ENCODE results near the gene PSMD10. TPM values are rescaled to one million over a fixed set of nuclear protein-coding genes. Genes with fewer than 3 reads are reported as not detected.

PSMD10 gene
- total RNA-seq, 1 donor from 2014 or later = 156 TPM

DNA sequence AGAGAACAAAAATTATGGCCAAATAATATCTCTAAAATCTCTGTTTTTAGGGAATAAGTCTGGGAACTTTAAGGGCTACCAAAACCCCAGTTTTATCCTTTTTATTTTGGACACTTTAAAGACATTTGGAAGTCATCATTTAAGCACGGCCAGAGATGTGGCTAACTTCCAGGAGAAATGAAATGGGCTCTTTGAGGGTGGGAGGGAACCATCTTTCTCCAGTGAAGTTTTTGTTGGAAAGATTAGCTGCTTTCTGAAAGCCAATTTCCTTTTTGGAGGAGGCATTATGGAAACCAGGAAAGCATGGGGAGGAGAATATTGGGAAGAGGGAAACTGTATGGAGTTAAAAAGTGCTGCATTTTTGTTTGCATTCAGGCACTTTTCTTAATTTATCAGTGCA, 41.7 kb downstream of the PSMD10 start:
- Histone ChIP-seq H3K9me3 (ENCODE audit: low read depth) (no peaks in the 10 kb centered on the region), H3K27me3 (no peaks in the 10 kb centered on the region), H3K9ac (no peak overlapping the region), H3K4me2 (no peak overlapping the region), H3K4me3 (no peak overlapping the region), H4K20me1 (ENCODE audit: low read depth) (no peaks in the 10 kb centered on the region), H3F3A (ENCODE audit: low read depth) (no peaks in the 10 kb centered on the region), H3K79me2 (ENCODE audit: low read depth) (no peaks in the 10 kb centered on the region), H2AFZ (replicated peaks) (peak overlapping the region; percentile 10), H3K27ac (no peak overlapping the region), H3K4me1 (no peaks in the 10 kb centered on the region), H3K36me3 (no peaks in the 10 kb centered on the region)
- DNase-seq (ENCODE audit: low spot score) = no peak
- no peak overlapping the region for H3K4me3 Mint-ChIP-seq
- TF ChIP-seq EZH2phosphoT487 (IDR thresholded peaks at IDR 0.05) = no peak
- TF ChIP-seq, protein P1, sequence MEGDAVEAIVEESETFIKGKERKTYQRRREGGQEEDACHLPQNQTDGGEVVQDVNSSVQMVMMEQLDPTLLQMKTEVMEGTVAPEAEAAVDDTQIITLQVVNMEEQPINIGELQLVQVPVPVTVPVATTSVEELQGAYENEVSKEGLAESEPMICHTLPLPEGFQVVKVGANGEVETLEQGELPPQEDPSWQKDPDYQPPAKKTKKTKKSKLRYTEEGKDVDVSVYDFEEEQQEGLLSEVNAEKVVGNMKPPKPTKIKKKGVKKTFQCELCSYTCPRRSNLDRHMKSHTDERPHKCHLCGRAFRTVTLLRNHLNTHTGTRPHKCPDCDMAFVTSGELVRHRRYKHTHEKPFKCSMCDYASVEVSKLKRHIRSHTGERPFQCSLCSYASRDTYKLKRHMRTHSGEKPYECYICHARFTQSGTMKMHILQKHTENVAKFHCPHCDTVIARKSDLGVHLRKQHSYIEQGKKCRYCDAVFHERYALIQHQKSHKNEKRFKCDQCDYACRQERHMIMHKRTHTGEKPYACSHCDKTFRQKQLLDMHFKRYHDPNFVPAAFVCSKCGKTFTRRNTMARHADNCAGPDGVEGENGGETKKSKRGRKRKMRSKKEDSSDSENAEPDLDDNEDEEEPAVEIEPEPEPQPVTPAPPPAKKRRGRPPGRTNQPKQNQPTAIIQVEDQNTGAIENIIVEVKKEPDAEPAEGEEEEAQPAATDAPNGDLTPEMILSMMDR (IDR thresholded peaks at IDR 0.05) = no peak
- no peak for TF ChIP-seq EZH2 (IDR thresholded peaks at IDR 0.05)
- H3K4me1 Mint-ChIP-seq = peaks cover 3% of the 10 kb centered on the region
- no peaks in the 10 kb centered on the region for H3K9me3 Mint-ChIP-seq
- no peak overlapping the region for H3K27ac Mint-ChIP-seq
- no peaks in the 10 kb centered on the region for H3K27me3 Mint-ChIP-seq (ENCODE audit: insufficient read depth, low read depth)
- no peaks in the 10 kb centered on the region for H3K36me3 Mint-ChIP-seq

DNA sequence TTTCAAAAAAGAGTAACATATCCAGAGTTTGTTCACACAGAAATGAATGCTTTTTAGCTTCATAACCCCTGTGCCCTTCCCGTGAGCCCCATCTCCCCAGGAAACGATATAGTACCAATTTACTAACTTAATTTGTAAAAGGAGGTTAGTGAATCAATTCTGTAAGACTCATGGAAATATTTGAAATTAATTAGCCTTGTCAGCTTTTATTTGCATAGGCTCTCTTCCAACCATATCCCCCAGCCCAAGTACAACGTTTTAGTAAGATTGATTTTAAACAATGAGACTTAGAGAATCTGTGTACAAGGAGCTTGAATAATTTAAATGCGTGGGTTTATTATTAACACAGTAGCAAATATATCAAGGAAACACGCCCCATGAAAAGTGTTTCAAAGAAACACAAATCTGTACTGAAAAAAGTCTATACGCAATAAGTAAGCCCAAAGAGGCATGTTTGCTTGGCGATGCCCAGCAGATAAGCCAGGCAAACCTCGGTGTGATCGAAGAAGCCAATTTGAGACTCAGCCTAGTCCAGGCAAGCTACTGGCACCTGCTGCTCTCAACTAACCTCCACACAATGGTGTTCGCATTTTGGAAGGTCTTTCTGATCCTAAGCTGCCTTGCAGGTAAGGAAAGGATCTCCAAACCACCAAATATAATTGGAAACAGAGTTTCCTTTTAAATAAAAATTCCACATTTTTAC, 46.6 kb downstream of the PSMD10 start, which contains the start of gene VSIG1:
Gene VSIG1 (plus strand): TSS at position 512 of the 703 bp plus-strand sequence. CDS start 66 bp downstream, at position 578.
- Histone ChIP-seq H3K27me3 (no peaks in the 10 kb centered on the region), H2AFZ (replicated peaks) (no peak within 1 kb of the TSS), H3K4me3 (no peak within 1 kb of the TSS), H3K4me1 (no peaks in the 10 kb centered on the region), H3F3A (ENCODE audit: low read depth) (no peaks in the 10 kb centered on the region), H3K36me3 (no peaks in the 10 kb centered on the region), H3K9ac (no peak within 1 kb of the TSS), H3K9me3 (ENCODE audit: low read depth) (no peaks in the 10 kb centered on the region), H3K27ac (no peak within 1 kb of the TSS), H3K79me2 (ENCODE audit: low read depth) (no peaks in the 10 kb centered on the region), H3K4me2 (no peak within 1 kb of the TSS), H4K20me1 (ENCODE audit: low read depth) (no peaks in the 10 kb centered on the region)
- H3K4me3 Mint-ChIP-seq = no peak within 1 kb of the TSS
- H3K27me3 Mint-ChIP-seq (ENCODE audit: insufficient read depth, low read depth) = no peaks in the 10 kb centered on the region
- no peak for DNase-seq (ENCODE audit: low spot score)
- H3K27ac Mint-ChIP-seq = no peak within 1 kb of the TSS
- H3K9me3 Mint-ChIP-seq = no peaks in the 10 kb centered on the region
- H3K36me3 Mint-ChIP-seq = no peaks in the 10 kb centered on the region
- no peaks in the 10 kb centered on the region for H3K4me1 Mint-ChIP-seq
- TF ChIP-seq EZH2 (IDR thresholded peaks at IDR 0.05) (no peak), EZH2phosphoT487 (IDR thresholded peaks at IDR 0.05) (no peak)
- TF ChIP-seq, protein P1 (IDR thresholded peaks at IDR 0.05) = no peak

DNA sequence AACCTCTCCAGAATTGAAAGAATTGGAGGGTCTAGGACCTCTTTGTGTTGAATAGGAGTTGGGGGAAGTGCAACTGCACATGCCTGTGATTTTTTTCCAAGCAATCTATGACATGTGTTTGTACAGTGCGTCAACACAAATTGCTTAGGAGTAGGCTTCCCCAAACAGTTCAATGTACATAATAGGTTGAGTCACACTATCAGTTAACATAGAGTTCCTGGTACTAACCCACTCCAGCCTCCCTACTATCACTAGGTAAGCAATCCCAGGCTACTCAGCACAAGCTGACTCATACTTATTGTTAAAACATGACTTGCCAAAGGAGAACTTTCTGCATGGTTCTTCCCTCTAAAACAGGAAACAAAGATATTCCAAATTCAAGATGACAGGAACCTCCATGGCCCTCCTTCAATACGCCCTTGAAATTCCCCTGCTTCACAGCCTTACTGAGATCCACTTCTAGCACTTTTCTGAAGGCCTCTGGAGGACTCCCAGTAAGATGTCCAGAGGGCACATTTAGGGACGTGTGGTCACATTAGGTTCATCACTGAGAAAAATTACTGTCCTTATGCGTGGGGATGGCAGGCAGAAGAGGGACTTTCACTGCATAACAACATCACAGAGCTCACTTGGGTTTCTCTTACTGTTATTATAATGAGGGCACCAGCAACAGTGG, 54.9 kb downstream of the PSMD10 start:
- H3K27me3 Mint-ChIP-seq (ENCODE audit: insufficient read depth, low read depth) = no peaks in the 10 kb centered on the region
- H3K4me3 Mint-ChIP-seq = no peak overlapping the region
- Histone ChIP-seq H3K4me2 (no peak overlapping the region), H3K9me3 (ENCODE audit: low read depth) (no peaks in the 10 kb centered on the region), H3K4me3 (no peak overlapping the region), H3K36me3 (no peaks in the 10 kb centered on the region), H3F3A (ENCODE audit: low read depth) (no peaks in the 10 kb centered on the region), H3K79me2 (ENCODE audit: low read depth) (no peaks in the 10 kb centered on the region), H3K27me3 (no peaks in the 10 kb centered on the region), H3K4me1 (no peaks in the 10 kb centered on the region), H2AFZ (replicated peaks) (no peak overlapping the region), H4K20me1 (ENCODE audit: low read depth) (no peaks in the 10 kb centered on the region), H3K27ac (no peak overlapping the region), H3K9ac (no peak overlapping the region)
- H3K36me3 Mint-ChIP-seq = no peaks in the 10 kb centered on the region
- DNase-seq (ENCODE audit: low spot score) = no peak
- H3K27ac Mint-ChIP-seq = no peak overlapping the region
- no peaks in the 10 kb centered on the region for H3K9me3 Mint-ChIP-seq
- TF ChIP-seq EZH2 (IDR thresholded peaks at IDR 0.05) (no peak), EZH2phosphoT487 (IDR thresholded peaks at IDR 0.05) (no peak)
- TF ChIP-seq, protein P1 (IDR thresholded peaks at IDR 0.05) = no peak
- H3K4me1 Mint-ChIP-seq = peaks cover 5% of the 10 kb centered on the region

Data from neural progenitor cell (in vitro differentiated cells).